RWPE2 (cell line): ENCODE data around the gene PADI2.

Source experiments
- ATAC-seq: fragments of 200-7000 bp; cut with Tn5 transposase; 3 replicates; pipeline ENCODE4 v1.9.1; 2021; ENCODE audit warnings: low read depth
- DNase-seq: peaks from one replicate; pipeline ENCODE4 v3.0.0-alpha.2; 2020; ENCODE audit warnings: low spot score
- H3K27ac ChIP-seq: fragments of 450-650 bp; 2 replicates; pipeline ENCODE4 v1.5.1; 2017; ENCODE audit warnings: mild to moderate bottlenecking; ENCODE audit not compliant: poor library complexity, severe bottlenecking
- H3K27me3 ChIP-seq: fragments of 250-450 bp; sonication (Bioruptor Pico); 2 replicates; pipeline ENCODE4 v1.5.1; 2021; ENCODE audit warnings: mild to moderate bottlenecking, moderate library complexity; ENCODE audit not compliant: insufficient read depth, poor library complexity, severe bottlenecking
- H3K36me3 ChIP-seq: fragments of 250-450 bp; sonication (Bioruptor Pico); 2 replicates; pipeline ENCODE4 v1.5.1; 2020; ENCODE audit warnings: low read depth, mild to moderate bottlenecking, moderate library complexity
- H3K4me1 ChIP-seq: fragments of 250-450 bp; sonication (Bioruptor Pico); 2 replicates; pipeline ENCODE4 v1.5.1; 2021; ENCODE audit warnings: mild to moderate bottlenecking, moderate library complexity; ENCODE audit not compliant: insufficient read depth, poor library complexity, severe bottlenecking
- H3K4me3 ChIP-seq: fragments of 250-450 bp; sonication (Bioruptor Pico); 2 replicates; pipeline ENCODE4 v1.5.1; 2021; ENCODE audit warnings: mild to moderate bottlenecking, moderate library complexity; ENCODE audit not compliant: severe bottlenecking
- H3K9me3 ChIP-seq: fragments of 250-450 bp; sonication (Bioruptor Pico); 2 replicates; pipeline ENCODE4 v1.5.1; 2021; ENCODE audit warnings: mild to moderate bottlenecking, moderate library complexity; ENCODE audit not compliant: severe bottlenecking
- TF ChIP-seq, protein P1 (sequence below): fragments of 450-650 bp; IDR thresholded peaks from one replicate; pipeline ENCODE4 v1.5.1; 2017; ENCODE audit warnings: mild to moderate bottlenecking, moderate library complexity; ENCODE audit not compliant: poor library complexity, severe bottlenecking

The PADI2 gene

DNA sequence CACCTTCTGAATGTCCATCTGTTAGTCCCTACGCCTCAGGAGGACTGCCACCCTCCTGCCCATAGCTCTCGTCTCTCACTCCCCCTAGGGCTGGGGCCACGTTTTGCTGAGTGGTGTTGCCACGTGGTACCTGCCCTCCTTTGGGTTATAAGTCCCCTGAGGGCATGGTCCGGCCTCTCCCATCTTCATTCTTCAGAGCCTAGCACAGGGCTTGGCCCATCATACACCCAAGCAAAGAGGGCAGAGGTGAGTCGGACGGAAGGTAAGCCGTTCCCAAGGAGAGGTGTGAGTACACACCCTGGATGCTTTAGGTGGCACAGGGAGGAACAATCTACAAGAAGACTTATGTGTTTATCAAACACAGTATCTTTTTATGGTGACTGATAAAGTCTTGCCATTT, 10.9 kb downstream of the PADI2 start:
- no peak for ATAC-seq
- no peak for DNase-seq
- Histone ChIP-seq H3K27me3 (no peaks in the 10 kb centered on the region), H3K4me3 (no peak overlapping the region), H3K4me1 (no peaks in the 10 kb centered on the region), H3K9me3 (no peaks in the 10 kb centered on the region), H3K36me3 (no peaks in the 10 kb centered on the region), H3K27ac (no peak overlapping the region)
- TF ChIP-seq, protein P1, sequence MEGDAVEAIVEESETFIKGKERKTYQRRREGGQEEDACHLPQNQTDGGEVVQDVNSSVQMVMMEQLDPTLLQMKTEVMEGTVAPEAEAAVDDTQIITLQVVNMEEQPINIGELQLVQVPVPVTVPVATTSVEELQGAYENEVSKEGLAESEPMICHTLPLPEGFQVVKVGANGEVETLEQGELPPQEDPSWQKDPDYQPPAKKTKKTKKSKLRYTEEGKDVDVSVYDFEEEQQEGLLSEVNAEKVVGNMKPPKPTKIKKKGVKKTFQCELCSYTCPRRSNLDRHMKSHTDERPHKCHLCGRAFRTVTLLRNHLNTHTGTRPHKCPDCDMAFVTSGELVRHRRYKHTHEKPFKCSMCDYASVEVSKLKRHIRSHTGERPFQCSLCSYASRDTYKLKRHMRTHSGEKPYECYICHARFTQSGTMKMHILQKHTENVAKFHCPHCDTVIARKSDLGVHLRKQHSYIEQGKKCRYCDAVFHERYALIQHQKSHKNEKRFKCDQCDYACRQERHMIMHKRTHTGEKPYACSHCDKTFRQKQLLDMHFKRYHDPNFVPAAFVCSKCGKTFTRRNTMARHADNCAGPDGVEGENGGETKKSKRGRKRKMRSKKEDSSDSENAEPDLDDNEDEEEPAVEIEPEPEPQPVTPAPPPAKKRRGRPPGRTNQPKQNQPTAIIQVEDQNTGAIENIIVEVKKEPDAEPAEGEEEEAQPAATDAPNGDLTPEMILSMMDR: no peak

DNA sequence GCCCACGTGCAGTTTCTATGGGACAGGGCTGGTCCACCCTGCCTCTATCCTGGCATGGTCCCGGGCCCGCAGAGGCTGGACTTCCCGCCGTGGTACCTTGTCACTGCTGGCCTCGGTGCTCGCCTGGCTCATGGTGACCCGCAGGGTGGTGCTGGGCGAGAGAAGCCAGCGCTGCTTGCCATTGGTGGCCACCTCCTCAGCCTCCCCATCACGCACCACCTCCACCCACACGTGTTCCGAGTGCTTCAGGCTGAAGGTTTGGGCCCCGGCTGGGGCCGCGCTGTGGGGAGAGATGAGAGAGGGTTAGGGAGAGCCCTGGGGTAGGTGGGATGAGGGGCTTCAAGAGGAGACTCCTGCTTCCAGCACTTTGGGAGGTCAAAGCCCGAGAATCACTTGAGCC, 14.5 kb downstream of the PADI2 start:
- no peaks in the 10 kb centered on the region for H3K4me1 ChIP-seq
- no peak for DNase-seq
- ATAC-seq: no peak
- no peak overlapping the region for H3K4me3 ChIP-seq
- H3K27ac ChIP-seq: no peak overlapping the region
- no peaks in the 10 kb centered on the region for H3K27me3 ChIP-seq
- no peaks in the 10 kb centered on the region for H3K36me3 ChIP-seq
- TF ChIP-seq, protein P1: no peak
- H3K9me3 ChIP-seq: no peaks in the 10 kb centered on the region

DNA sequence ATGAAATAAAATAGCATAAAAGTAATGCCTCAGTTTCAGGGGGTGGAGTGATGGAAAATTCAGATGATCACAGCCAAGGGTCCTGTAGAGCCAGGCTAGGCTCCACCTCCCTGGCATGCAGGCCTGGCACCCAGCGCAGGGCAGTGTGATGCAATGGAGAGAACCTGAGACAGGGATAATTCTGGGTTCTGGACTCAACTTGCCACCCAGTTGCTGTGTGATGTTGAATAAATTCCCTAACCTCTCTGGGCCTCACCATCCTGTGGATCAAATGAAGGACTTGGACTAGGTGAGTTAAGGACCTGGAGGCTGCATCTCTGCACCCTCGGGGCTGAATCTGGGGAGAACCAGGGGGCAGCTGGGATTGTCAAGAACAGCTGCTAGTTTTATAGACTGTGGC, 17.0 kb downstream of the PADI2 start:
- Histone ChIP-seq H3K4me3 (no peak overlapping the region), H3K4me1 (peaks cover 12% of the 10 kb centered on the region), H3K9me3 (no peaks in the 10 kb centered on the region), H3K36me3 (no peaks in the 10 kb centered on the region), H3K27me3 (no peaks in the 10 kb centered on the region), H3K27ac (no peak overlapping the region)
- ATAC-seq (no peak), DNase-seq (no peak)
- TF ChIP-seq, protein P1: no peak

DNA sequence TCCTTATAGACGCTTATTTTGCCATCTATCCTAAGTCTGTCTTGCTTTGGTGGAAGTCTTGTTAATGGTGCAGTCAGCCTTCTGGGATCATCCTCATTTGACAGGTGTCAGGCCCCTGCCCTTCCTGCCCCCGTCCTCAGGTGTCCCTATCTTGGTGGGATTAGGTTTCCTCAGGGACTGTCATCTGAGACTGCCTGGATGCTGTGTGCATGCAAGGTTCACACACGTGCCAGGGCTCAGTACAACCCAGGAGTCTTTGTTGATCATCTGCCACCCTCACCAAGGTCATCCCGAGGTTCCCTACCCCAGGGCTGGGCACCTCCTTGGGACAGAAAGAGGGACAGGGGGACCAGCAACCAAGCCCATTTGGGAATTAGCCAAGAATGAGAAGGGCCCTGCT, 18.0 kb downstream of the PADI2 start:
- DNase-seq: no peak

DNA sequence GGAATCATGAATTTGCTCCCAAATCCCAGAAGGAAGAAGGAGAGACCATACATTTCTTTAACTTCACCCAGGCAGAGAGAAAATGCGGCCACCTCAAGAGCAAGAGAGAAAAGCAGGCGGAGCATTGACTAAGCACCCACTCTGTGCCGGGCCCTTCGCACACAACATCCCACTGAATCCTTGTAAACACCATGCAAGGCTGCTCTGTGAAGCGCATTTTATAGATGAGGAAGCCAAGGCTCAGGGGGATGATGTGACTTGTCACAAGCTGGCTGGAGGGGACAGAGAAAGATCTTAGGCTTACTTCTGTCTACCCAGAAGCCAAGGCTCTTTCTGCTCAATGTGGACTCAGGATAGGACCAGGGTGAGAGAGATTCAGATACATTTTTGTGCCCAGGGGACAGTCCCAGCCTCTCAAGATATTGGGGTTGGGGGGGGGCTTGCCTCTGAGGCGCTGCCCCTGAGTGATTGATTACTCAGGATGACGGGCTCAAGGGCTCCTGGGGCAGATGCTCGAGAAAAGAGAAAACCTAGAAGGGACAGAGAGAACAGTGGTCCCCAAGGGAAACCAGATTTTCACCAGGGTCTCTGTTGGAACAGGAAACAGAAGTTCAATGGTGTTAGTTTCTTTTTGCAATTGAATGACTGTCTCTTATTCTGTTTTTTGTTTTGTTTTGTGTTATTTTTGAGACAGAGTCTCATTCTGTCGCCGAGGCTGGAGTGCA, 19.5 kb downstream of the PADI2 start:
- DNase-seq (no peak), ATAC-seq (no peak)
- Histone ChIP-seq H3K4me3 (no peak overlapping the region), H3K9me3 (no peaks in the 10 kb centered on the region), H3K27me3 (no peaks in the 10 kb centered on the region), H3K27ac (no peak overlapping the region), H3K4me1 (peaks cover 12% of the 10 kb centered on the region), H3K36me3 (no peaks in the 10 kb centered on the region)
- TF ChIP-seq, protein P1: no peak

More for the DNA sequence above, 18.0 kb downstream of the PADI2 start:
- Histone ChIP-seq H3K9me3 (no peaks in the 10 kb centered on the region), H3K27ac (no peak overlapping the region), H3K36me3 (no peaks in the 10 kb centered on the region), H3K4me3 (no peak overlapping the region), H3K27me3 (no peaks in the 10 kb centered on the region), H3K4me1 (peaks cover 12% of the 10 kb centered on the region)
- no peak for ATAC-seq
- TF ChIP-seq, protein P1: no peak
